Dedifferentiated amniotic fluid mesenchymal stem cell (primary cell): ENCODE measurements around the gene NCAPH2.

ENCODE experiments used
- DNase-seq: peaks from one replicate; pipeline ENCODE4 v3.0.0-alpha.2; 2016; ENCODE audit errors: extremely low spot score

The NCAPH2 gene

DNA sequence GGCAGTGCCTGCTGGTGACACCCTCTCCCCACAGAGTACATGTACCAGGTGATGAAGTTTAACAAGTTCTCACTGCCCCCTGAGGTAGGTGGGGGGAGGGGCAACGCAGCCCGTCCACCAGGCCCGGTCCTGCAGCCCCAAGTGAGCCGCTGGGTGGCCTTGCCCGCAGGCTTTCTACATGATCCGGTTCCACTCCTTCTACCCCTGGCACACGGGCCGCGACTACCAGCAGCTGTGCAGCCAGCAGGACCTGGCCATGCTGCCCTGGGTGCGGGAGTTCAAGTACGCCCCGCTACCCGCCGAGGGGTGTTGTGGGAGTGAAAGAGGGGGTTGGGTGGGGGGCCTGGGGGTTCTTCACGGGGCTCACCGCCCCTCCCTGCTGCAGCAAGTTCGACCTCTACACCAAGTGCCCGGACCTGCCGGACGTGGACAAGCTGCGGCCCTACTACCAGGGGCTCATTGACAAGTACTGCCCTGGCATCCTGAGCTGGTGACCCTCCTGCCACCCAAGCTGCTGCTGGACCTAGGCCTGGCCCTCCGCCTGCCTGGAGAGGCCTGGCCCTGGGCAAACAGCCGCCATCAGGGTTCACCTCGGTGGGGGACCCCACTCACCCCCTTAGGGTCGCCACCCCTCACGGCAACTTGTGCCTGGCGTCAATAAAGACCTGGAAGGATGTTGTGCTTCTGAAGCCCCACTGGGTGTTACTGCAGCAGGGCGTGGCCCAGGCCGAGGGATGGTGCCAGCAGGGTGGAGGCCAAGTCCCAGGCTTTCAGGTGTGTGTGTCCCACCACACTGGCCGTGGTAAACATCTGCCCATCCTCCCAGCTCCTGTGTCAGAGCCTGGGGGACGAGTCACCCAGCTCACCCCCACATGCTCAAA lies 18.4 kb upstream of the NCAPH2 start:
- DNase-seq: no peak

DNA sequence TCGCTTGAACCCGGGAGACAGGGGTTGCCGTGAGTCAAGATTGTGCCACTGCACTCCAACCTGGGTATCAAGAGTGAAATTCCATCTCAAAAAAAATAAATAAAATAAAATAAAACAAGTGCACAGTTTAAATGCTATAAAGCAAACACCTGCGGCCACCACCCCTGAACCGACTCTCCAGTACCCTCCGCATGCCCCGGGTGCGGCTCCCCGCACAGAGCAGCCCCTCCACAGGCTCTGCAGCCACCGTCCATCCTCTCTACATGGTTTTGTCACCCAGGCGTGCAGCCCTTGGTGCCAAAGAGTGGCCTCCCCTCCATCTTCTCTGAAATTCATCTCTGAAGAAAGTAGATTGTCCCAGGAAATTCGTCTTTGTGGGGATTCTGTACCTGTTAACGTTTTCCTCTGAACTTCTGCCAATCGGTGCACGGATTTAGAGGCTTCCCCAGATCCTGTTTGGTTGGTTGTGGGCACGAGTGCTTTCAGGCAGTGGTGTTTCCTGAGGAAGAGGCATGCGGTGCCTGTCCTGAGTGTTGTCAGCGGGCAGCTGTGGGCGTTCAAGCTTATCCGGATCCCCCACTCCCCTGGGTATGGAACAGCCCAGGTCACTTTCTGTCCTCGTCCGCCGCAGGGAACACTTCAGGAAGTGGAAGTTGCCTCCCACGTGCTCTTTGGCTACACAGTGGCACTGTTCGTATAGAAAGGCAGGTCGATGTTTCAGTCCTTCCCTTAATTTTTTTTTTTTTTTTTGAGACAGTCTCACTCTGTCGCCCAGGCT lies 17.3 kb upstream of the NCAPH2 start:
- DNase-seq: no peak

DNA sequence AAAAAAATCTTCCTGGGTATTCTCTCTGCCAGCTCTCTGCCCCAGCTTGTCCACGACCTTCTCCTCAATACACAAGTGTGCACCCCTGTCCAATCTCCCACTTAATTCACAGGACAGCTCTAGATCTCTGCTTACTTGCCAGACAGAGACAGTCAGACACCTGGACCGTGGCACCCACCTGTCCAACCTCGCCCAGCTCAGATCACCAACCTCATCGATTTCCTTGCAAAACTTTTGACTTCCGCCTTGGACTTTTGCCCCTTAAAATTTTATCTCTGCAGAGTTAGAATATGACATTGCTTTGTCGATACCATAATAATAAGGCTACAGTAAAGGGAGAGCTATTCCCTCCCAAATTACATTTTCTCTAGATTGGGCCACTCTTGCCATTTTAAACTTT lies 10.9 kb upstream of the NCAPH2 start:
- DNase-seq: no peak

DNA sequence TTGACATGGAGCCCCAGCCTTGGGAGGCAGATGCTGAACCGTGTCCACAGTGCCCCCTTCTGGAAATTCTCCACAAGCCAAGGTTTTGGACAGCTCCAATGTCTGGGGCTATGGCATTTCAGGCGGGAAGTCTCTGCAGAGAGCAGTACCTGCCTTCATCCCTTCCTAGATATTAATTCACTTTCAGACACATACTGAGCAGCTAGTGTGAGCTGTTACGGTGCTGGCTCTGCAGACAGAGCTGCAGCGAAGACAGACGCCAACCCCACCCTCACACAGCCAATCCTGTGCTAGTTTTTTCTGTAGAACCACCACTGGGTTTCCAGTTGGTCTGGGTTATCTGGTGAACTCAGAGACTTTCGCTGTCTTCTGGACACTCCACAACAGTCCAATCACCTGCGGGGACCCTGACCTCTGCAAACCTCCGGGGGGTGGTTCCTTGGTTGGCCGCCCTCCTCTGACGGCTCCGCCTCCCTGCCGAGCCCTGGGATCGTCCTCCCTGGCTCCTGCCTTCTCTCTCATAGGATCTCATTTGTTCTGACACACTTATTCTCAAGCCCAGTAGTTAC lies 9.6 kb upstream of the NCAPH2 start:
- peak; percentile 27 for DNase-seq

DNA sequence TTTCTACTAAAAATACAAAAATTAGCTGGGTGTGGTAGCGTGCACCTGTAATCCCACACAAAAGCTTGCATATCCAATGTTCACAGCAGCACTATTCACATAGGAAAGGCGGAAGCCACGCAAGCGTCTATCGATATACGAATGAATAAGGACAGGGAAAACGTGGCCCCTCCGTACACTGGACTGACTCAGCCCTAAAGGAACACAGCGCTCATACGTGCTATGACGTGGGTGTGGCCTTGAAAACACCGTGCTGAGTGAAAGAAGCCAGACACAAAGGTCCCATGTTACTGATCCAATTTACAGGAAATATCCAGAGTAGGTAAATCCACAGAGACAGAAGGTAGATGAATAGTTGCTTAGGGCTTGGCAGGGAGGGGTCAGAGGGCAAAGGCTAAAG lies 7.6 kb upstream of the NCAPH2 start:
- no peak for DNase-seq

DNA sequence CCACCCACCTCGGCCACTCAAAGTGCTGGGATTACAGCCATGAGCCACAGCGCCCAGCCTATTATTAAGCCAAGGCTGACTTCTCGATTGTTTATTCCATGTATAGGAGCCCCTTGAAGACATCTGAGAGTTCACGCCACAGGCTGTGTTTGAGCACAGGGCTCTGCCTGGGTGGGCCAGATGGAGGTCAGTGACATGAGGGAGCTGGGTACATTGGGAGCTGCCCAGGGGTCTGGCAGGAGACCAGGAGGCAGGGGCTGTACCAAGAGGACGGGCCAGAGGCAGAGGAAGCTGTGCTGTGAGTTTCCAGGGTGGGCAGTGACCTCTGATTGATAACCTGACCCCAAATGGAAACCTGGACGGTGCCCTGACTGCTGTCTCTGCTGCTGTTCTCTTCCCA lies 5.9 kb upstream of the NCAPH2 start:
- no peak for DNase-seq

DNA sequence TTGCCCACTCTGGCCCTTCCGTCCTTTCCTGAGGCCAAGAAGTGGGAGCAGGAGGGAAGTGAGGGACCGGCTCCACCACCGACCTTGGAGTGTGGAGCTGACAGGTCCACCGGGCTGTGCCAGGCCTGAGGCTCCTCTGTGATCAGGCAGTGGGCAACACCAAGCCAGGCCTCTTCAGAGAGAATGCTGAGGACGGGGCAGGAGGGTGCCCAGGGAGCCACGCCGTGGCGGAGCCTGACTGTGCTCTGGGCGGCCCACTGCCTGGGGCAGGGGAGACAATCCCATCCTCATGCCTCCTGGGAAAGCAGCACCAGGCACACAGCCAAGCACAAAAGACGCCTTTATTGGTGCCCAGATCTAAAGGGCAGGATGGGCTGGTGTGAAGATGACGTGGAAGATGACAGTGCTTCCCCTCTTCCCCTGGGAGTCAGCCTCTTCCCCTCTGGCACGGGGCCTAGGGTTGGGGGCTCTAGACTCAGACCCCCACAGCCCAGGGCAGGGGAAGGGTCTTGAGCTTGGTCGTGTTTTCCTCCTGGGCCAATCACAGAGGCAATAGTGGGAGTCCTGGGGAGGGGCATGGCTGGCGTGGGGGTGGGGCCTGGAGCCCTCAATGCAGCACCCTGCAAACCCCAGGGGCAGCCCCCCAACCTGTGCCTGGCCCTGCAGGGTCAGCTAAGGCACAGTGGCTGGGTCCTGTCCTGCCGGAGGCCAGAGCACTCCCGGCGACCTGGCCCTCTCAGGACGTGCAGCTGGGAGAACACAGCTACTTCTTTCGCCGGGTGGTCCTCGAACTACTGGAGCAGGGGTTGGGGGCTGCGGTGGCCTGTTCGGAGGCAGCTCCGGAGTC lies 5.2 kb upstream of the NCAPH2 start:
- no peak for DNase-seq

DNA sequence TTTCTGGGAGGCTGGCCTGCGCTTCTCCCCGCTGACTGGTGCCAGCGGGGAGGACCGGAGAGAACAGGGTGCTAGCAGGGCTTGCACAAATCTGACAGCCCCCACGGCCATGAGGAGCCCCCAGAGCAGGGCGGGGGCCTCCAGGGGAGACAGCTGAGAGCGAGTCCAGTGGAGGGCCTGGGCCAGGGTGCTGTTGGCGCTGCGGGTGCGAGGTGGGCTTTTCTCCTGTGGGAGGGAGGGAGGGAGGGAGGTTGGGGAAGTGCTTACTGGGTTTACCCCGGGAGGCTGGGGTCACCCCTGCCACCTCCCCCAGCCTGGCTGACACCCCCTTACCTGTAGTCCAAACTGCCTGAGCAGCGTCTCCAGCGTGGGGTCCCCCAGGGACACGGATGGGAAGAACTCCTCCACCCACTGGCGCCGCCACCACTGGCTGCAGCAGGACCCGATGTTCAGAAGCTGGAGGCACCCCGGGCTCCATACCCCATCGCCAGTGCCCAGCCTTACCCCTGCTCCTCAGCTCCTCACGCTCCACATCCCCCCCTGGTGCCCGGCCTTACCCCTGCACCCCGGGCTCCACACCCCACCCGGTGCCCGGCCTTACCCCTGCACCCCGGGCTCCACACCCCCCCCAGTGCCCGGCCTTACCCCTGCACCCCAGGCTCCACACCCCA lies 4.4 kb upstream of the NCAPH2 start:
- no peak for DNase-seq

DNA sequence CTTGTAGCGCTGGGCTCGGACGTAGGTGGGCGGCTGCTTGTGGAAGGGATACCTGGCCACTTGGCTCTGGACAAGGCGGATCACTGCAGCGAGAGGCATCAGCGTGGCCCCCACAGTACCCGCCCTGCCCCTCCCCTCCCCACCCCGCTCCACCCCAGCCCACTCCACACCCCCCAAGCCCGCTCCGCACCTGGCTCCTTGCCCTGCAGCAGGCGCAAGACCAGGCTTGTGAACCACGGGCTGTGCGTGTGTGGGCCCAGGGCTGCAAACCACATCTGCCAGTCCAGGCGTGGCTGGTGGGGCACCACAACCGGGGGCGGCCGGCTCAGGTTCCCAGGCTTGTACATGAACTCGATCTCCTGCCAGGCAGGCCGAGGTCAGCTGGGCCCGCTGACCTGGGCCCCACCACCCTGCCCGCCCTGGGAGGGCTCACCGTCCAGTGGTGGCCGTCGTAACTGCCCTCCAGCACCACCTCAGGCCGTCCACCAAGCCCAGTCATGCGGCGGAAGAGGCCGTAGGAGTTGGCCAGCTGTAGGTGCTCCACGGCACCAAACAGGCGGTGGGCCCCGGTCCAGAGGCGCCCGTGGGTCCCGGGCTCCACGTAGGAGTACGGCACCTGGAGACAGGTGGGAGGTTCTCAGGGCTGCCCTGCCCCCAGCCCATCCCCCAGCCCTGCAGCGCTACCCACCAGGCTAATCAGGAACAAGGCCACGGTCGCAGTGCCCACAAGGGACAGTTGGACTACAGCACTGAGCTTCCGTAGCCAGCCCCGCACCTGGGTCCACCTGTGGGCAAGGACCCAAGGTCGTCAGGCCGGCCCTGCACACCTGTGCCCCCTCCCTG lies 3.4 kb upstream of the NCAPH2 start:
- no peak for DNase-seq

DNA sequence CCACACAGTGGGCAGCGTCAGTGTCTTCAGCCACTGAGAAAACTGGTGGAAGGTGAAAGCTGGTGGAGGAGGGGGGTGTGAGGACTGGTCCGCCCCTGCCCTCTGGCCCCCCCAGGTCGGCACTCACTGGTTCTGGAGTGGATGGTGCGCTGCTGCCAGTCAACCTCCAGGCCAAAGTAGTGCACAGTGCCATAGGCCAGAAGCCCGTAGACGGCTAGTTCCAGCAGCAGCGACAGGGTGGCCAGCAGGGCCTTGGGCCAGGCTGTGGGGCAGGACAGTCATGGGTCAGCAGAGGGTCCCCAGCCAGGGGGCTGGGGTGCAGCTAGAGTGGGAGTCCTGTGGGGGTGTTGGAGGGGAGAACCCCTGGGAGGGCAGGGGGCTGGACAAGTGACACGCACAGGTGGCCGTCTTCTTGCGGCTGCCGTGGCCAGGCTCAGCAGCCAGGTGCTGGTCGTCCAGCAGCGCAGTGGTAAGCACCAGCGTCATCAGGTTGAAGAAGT lies 2.7 kb upstream of the NCAPH2 start:
- no peak for DNase-seq

DNA sequence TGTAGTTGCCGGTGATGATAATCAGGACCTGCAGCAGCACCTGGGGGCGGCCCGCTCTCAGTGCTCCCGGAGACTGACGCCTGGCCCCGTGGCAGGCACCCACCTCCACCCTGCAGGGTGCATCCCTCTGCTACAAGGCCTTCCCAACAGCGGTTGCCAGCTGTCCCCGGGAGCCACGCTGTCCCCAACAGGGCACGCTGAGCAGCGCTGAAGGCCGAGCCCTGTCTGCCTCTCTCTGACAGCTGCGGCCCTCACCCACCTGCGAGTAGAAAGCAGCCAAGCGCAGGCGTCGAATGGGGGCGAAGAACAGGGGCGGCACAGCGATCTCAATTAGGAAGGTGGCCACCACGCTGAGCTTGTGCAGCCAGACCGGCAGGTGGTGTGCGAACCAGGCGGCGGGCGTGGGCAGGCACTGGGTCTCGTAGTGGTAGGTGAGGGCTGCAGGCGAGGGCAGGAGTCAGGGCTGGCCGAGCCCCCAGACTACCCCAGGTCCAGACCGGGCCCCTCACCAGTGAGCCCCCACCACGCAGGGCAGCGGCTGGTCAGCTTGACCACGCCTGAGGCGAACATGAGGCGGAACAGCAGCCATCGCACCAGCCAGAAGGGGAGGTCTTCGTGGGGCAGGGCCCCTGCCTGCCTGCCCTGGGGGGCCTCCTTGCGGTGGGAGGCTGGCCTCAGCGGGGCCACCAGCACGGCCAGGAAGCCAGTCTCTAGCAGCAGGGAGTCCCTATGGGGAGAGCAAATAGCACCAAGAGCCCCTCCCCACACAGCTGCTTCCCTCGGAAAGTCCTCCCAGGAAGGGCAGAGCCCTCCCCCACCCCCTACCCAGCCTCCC lies 2.0 kb upstream of the NCAPH2 start:
- no peak for DNase-seq

DNA sequence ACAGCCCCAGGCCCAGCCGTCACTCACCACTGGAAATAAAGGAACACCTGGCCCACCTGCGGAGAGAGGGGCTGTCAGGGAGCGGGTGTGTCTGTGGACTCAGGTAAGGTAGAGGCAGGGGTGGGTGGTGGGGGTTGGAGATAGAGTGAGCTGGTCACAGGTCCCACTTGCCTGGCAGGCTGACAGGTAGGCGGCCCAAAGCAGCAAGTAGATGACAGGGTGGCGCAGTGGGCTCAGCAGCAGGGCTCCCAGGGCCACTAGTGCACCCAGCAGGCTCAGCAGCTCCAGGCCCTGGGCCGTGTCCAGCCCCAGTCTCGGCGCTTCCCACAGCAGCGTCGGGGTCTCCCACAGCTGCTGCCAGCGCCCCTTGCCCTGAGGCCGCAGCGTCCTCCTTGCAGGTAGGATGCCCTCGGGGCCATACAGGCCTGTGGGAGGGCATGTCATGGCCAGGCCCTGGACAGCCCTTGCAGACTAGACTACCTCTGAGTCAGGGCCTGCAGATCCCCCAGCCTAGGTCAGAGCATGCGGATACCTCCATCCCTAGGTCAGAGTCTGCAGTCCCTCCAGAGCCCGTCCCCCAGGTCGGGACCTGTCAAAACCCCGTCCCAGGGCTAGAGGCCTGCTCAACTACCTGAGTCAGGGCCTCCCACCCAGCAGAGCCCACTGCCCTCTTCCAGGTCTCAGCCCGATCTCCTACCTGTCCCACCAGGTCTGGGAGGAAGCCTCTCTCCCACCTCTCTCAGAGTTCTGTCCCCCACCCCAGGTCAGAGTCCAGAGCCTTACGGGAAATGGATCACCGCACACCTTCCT lies 1.2 kb upstream of the NCAPH2 start:
- no peak for DNase-seq

DNA sequence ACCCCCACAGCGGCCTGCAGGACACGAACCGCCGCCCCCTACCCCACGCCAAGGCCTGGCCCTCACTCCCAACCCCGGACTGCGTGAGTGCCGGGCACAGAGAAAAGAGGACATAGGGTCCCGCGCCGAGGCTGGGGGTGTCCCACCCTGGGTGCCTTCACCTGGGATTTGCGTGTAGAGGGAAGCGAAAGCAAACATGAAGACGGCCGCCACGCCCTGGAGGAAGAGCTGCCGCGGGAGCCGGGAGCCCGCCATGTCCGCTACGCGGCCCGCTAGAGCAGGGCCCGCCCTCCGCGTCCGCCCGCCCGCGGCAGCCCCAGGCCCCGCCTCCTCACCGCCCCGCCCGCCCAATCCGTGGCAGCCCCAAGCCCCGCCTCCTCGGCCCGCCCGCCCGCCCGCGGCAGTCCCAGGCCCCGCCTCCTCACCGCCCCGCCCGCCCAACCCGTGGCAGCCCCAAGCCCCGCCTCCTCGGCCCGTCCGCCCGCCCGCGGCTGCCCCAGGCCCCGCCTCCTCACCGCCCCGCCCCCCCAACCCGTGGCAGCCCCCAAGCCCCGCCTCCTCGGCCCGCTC lies 518 bp upstream of the NCAPH2 start, which contains the start of gene LMF2:
LMF2 (minus strand) TSS at position 282 of the 570 bp plus-strand sequence; CDS start at position 255, 27 bp downstream.
- no peak for DNase-seq

DNA sequence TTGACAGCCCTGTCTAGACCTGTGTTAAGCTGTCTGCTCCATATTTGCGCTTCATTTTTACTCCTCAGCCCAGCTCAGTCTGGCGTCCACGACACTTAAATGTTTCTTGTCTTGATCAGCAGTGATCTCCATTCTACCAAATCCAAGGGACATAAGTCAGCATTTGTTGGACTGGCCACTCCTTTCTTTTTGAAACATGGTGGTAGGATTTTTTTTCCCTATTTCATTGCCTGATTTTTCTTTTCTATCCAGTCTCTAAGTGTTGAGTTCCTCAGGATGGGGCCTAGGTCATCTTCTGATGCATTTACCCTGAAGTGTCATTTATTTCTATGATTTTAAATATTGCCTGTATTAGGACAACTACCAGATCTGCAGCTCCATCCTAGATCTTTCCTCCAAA lies 873 bp downstream of the NCAPH2 start:
- no peak for DNase-seq

DNA sequence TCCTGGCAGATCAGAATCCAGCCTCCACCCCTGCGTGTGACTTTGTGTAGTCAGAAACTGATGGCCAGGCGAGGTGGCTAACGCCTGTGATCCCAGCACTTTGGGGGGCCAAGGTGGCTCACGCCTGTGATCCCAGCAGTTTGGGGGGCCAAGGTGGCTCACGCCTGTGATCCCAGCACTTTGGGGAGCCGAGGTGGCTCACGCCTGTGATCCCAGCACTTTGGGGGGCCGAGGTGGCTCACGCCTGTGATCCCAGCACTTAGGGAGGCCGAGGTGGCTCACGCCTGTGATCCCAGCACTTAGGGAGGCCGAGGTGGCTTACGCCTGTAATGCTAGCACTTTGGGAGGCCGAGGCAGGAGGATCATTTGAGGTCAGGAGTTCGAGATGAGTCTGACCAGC lies 5.2 kb downstream of the NCAPH2 start:
- no peak for DNase-seq

DNA sequence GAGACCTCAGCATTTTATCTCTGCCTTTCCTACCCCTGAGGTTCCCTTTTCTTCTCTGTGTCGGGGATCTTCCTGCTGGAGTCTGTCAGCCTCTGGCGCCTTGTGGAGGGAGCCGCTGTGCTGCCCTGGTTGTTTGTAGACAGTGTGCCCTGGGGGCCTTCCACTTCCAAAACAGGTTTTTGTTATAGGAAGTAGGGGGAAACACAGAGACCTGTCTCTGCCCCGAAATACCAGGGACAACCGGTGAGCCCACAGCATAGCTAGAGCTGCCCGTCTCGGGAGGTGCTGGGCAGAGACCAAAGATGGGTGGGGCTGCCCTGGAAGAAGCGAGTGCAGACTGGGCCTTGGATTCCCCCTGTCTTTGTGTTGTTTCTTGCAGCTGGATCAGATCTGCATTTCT lies 8.0 kb downstream of the NCAPH2 start:
- no peak for DNase-seq

DNA sequence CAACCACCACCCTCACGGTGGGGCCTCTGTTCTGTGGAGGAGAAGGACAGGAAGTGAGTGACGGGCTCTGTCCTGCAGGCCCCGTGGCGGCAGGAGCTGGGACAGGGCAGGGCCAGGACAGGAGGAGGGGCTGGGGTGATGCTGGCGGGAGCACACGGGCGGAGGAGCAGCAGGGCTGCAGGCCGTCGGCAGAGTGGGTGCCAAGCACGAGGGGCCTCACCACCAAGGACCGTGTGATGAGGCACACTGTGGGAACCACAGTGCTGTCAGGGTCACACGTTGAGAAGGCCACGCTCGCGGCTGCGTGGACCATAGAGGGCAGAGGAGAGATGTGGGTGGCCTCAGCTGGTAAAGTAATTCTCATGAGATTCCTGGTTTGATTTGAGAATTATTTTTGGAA lies 8.9 kb downstream of the NCAPH2 start:
- no peak for DNase-seq
